HCEC 1CT (cell line): ENCODE measurements around the gene CERS6.
"Not testable (repeated sequence)": the region's sequence is repeated elsewhere in the genome, so short reads cannot be mapped to it uniquely, and the experiment has no call there.

Experiments
- DNase-seq: peaks from one replicate; pipeline ENCODE4 v3.0.0-alpha.2; 2017

The CERS6 gene, protein sequence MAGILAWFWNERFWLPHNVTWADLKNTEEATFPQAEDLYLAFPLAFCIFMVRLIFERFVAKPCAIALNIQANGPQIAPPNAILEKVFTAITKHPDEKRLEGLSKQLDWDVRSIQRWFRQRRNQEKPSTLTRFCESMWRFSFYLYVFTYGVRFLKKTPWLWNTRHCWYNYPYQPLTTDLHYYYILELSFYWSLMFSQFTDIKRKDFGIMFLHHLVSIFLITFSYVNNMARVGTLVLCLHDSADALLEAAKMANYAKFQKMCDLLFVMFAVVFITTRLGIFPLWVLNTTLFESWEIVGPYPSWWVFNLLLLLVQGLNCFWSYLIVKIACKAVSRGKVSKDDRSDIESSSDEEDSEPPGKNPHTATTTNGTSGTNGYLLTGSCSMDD

DNA sequence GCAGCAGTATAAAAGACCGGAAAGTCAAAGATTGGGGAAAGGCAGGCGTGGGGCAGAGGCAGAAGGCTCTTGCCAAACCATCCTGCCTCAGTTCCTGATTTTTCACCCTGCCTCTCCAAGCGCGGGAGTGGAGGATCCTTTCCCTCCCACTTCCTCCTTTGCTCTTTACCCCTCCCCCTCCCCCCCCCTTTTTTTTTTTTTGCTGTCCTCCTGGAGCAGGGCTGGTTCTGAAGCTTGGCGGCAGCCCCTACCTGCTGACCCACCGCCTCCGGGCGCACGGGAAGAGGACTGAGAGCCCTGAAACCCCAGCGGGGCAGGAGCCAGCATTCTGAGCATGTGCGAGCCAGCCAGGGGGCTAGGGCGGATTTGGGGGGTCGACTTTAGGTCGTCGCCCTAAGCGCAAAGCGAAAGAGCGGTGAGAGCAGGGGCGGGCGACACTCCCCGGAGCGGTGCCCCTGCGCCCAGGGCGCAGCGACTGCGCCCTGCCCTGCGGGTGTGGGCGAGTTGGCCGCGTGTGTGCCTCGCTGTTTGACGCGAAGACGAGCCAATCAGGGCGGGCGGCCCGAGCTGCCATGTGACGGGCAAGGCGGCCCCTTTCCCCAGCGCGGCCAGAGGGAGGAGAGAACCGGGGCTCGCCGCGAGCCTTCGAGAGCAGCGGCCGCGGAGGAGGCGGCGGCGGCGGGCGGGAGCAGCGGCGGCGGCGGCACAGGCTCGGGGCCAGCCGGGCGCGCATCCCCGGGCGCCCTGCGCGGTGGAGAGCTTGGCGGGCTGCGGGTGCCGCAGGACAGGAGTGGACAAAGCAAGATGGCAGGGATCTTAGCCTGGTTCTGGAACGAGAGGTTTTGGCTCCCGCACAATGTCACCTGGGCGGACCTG lies at the start of gene CERS6:
Gene CERS6, plus strand, starts transcription at position 628 of the 876 bp plus-strand sequence. Its CDS starts 177 bp downstream, at position 805.
- DNase-seq: peak; percentile 93

DNA sequence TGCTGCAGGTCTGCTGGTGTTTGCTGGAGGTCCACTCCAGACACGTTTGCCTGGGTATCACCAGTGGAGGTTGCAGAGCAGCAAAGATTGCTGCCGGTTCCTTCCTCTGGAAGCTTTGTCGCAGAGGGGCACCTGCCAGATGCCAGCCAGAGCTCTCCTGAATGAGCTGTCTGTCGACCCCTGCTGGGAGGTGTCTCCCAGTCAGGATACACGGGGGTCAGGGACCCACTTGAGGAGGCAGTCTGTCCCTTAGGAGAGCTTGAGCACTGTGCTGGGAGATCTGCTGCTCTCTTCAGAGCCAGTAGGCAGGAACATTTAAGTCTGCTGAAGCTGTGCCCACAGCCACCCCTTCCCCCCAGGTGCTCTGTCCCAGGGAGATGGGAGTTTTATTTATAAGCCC lies 43.8 kb upstream of the CERS6 start:
- DNase-seq: not testable (repeated sequence)

DNA sequence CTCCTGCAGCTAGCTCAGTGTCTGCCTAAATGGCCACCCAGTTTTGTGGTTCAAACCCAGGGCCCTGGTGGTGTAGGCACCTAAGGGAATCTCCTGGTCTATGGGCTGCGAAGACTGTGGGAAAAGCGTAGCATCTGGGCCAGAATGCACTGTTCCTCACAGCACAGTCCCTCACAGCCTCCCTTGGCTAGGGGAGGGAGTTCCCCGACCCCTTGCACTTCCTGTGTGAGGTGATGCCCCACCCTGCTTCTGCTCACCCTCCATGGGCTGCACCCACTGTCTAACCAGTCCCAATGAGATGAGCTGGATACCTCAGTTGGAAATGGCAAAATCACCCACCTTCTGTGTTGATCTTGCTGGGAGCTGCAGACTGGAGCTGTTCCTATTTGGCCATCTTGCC lies 43.0 kb upstream of the CERS6 start:
- not testable (repeated sequence) for DNase-seq

DNA sequence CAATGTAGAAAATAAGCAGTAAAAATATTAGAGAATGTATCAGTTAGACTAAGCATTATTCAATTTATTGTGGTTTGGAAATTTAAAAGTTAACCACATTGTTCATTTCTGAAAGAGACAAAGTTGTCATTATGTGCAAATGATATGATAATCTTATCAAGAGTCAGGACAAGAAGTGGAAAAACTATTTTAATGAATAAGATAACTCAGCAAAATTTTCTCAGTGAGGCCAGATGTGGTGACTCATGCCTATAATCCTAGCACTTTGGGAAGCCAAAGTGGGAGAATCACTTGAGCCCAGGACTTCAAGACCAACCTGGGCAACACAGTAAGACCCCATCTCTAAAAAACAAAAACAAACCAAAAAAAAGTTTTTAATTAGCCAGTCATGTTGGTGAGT lies 39.5 kb upstream of the CERS6 start:
- peak; percentile 11 for DNase-seq

DNA sequence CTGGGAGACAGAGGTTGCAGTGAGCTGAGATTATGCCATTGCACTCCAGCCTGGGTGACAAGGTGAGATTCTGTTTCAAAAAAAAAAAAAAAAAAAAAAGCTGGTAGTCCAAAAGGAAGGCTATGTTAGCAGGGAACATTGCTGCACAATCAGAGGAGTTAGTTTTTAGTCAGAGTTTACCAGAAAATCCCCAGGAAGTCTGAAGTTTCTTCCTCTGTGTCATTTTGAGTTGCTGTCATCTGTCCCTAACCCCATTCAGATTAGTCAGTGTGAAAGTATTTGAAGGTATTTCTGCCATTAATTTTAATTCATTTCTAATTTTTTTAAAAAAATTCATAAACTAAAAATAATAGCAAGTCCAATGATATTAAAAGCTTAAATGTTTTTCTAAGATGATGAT lies 33.5 kb upstream of the CERS6 start:
- DNase-seq: no peak

DNA sequence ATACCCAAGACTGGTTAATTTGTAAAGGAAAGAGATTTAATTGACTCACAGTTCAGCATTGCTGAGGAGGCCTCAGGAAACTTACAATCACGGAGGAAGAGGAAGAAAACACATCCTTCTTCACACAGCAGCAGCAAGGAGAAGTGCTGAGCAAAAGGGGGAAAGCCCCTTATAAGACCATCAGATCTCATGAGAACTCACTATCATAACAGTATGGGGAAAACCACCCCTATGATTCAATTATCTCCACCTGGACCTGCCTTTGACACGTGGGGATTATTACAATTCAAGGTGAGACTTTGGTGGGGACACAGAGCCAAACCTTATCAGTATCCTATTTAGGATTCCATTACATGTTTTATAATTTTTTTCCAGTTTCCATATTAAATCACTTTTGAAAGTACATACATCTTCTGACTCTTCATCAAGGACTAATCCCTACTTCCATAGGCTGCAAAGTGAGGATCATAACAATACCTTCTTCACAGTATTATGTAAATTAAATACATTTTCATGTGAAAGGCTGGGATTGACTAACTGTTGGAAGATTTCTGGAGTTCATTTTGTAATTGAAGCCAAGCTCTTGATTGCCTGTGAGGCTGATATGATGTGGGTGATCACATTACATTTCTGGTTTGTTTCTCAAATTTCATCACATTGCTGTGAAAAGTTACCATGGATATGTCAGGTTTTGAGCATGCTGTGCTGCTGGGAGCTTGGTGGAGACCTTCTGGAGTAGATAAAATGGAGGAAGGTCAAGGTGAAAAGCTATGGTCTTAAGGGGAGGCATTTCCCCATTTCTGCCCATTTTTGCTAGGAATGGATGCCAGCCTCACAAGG lies 31.7 kb upstream of the CERS6 start:
- no peak for DNase-seq

DNA sequence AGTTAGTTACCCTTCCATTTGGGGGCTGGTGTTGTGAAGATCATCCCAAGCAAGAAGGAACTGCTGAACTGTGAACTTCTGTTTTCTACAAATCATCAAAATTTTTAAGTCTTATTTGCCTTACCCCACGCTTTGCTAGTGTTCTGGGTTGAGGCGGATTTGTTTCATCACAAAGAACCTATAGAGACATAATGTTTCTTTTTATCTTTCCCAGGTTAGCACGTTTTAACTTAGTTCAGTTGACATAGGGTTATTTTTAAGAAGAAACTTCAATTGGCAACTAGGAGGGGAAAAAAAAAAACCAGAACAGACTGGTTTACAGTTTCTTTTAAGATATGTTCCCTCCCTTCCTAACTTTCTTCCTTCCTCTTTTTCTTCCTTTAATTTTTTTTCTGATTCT lies 31.1 kb upstream of the CERS6 start:
- no peak for DNase-seq

DNA sequence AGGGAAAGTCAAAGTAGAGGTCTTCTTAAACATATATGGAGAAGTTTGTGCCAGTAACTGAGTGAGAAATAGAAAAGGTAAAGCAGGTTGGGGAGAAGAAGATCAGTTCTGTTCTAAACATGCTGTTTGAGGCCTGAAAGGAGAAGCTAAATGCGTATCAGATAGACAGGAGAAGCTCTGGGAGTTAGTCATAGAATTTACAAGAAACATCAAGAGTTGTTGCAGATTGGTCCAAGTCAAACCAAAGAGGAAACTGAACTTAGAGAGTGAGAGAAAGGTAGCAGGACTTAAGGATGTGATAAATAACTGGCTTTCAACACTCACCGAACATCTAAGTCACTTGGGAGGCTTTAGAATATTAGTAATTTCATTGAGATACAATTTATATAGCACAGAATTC lies 29.2 kb upstream of the CERS6 start:
- DNase-seq: no peak

DNA sequence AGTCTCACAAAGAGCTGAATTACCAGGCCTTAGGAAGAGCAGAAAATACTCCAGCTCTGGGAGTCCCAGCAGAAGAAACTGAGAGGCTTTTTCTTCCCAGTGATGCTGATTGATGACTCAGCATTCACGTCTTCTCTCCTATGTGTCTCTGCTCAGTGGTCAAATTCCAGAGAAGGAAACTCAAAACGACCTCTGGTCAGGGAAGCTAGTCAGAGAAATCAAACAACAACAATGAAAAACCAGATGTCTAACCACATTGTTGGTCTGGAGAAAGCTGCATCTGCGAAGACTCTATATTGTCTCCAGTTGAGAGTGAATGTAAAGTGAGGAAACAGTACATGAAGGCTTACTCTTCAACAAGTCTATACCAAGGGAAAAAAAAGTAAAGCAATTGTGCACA lies 28.6 kb upstream of the CERS6 start:
- DNase-seq: peak; percentile 72

DNA sequence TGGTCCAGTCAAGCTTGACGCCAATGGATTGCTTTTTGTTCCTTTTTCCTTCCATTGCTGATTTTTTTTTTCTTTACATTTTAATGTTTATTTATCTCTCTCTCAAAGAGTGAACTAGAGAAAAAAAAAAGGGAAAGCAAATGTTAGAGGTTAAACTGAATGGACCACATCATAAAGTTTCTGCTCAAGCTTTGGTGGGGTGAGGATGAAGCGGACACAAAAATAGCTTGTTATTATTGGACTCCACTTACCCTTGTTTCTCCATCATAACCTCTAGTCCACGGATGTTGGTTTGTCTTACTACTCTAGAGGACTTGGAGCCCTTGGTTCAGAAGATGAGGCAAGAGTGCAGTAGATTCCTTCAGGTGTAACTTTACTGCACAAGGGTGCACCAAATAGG lies 27.6 kb upstream of the CERS6 start:
- DNase-seq: no peak

DNA sequence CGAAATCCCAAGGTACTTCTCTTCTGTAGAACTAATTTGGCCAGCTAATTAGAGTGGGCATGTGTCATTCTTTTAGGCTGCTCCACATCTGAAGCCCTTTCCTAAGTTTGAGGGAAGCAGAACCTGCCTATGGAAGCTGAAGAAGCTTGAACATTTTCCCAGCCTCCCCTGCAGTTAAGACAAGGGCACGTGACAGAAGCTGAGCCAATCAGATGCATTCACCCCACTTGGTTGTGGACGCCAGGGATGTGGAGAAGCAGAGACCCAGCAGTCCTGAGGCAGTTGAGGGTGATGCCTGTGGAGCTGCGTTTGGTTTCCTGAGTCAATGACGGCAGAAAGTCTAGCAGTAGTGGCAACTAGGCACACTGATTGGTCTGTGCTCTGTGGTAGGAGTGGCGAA lies 26.1 kb upstream of the CERS6 start:
- no peak for DNase-seq

DNA sequence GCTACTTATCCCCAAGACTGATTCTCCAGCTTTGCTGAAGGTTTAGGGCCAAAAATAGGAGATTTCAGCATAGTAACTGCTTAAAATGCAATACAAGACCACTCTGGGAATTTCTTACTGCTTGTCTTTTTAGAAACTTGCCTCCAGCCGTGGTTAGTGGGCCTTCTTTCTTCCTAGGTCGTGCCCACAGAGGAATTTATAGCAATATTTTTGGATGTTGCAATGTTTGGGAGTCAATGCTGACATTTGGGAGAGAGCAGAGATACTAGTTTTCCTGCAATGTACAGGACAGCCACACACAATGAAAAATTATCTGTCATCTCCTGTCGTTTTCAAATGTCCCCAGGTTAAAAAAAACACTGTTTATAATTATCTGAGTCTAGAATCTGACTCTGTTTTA lies 25.6 kb upstream of the CERS6 start:
- DNase-seq: no peak

DNA sequence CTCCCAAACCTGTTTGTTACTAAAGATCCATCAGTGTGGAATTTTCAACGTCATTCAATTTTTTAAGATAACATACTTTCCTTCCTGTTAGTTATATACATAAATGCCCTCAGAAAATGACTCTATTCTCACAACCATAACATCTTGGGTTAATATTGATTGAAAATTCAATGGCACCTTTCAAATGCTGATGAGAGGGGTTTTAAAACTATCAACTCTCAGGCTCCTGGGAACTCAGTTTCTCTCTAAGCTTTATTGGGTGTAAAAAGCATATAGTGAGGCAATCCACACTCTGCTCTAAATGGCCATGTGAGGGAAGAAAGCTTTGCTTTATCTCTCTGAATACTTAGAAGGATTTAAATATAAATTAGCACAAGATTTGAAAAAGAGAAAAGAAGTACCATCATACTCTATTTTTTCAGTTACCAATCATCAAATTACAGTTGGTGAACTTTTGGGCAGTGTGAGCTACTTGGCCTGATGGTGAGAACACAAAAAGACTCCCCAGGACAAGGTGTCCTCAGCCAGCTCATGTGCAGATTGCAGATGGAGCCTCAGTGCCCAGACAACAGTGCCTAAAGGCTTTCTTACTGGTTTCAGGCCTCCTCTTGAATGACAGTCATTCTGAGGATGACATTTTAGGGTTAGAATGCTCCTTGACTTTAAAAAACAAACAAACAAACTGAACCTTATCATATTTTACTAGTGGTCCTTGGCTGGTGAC lies 24.6 kb upstream of the CERS6 start:
- no peak for DNase-seq

DNA sequence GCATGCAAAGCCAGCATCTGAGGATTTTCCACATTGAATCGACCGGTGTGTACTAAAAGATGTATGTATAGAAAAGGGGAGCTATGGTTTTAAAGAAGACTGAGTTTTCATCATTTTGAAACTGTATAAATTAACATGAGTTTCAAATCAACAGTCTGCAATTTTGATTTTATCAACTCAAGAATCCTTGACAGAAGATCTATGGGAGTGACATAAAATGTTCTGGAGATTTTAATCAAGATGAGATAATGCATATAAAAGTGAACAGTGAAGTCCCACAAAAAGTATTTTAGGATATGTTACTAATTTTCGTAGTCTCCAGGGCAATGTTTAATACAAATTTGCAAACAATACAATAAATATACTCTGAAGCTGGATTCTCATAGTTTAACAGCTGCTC lies 24.0 kb upstream of the CERS6 start:
- no peak for DNase-seq

DNA sequence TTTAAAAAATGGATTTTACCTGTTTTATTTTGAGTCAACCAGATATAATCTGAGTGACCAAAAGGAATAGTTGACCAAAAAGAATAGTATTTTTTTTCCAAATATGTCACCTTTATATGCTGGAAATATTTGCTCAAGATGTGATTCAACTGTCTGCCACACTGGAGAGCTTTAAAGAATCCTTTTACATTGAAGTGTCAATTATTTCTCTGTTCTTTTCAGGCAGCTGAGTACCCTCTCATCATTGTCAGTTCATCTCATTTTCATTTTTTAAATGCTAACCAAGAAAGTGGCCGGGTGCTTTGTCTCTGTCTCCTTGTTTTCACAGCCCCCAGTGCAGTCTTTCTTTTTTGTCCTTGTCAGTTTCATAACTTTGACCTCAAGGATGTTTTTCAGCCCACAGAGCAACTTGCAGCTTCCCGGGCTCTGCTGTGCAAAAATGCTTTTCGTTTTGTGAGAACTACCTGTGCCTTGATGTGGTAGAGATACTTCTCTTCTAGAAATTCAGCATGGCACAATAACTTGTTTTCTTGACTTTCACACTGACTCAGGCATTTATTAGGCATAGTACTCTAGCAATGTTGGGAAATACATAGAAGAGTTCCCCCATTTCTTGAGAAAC lies 23.4 kb upstream of the CERS6 start:
- DNase-seq: no peak

DNA sequence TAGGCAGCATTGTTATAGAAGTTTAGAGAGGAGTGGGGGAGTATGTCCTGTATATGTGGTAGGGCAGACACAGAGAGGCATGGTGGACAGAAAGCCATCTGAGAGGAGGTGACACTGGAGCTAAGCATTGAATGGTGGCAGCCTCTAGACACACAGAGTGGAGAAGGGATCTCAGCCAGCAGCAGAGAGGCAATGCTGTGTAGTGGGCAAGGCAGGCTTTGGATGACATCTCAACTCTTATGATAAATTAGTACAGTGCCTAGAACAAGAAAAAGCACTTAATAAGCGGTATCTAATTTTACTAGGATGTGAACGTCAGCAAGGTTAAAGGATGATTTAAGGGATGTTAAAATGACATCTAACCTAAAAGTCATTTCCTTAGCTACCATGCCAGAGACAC lies 22.5 kb upstream of the CERS6 start:
- DNase-seq: no peak

DNA sequence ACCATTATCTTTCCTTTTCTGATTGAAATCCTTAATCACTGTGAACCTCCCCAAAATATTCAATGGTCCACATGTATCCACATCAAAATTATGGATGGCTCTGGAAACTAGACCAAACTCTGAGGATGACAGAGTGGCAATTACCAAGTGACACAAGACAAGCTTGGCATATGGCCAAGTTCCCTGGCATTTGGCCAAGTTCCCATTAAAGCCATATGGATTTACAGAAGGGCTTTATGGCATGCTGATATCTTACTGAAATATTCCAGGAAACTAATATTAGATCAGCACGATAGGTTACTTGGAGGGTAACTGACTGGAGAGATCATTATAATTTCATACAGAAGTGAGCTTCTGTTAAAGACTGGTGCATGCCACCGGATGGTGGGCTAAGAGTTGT lies 21.9 kb upstream of the CERS6 start:
- DNase-seq: no peak

DNA sequence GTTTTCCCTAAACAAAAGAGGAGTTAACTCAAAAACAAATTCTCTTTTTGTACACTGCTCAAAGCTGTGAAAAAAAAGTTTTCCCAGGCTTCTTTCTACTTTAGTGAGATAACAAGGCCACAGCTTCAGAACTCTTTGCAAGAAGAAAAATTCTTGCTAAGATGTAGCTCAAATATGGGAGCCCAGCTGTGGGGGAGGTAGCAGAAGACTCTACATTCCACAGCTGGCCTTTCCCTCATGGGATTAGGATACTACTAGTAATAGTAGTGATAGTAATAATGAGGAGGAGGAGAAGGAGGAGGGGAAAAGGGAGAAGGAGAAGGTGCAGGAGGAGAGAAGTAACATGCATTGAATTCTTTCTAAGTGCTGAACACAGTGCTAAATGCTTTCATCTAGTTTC lies 19.2 kb upstream of the CERS6 start:
- DNase-seq: no peak

DNA sequence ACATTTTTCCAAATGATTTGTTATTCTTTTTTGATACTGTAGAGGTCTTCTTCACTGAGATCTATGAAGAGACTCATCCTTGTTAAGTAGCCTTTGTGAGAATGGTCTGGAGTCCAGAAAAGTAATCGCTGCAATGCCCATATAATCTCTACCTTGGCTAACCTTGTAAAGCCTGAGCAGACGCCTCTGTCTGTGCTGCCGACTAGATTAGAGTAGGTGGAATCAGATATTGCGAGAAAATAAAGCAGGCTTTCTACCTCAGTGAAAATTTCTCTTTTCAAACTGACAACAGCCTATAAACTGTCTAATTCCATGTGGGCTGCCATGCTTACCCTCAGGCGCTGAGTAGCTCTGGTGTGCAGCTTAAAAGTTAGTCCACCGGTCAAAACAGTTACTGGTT lies 17.5 kb upstream of the CERS6 start:
- DNase-seq: no peak

DNA sequence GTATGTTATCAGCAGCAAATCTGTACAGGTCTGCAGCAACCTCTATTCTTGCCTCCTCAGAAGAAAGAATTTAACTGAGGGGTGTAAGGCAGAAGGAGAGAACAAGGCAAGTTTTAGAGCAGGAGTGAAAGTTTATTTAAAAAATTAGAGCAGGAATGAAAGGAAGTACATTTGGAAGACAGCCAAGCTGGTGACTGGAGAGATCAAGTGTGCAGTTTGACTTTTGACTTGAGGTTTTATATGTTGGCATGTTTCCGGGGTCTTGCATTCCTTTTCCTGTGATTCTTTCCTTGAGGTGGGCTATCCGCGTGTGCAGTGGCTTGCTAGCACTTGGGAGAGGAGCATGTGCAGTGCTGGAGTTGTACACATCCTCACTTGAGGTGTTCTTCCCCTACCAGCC lies 16.5 kb upstream of the CERS6 start:
- peak; percentile 25 for DNase-seq

DNA sequence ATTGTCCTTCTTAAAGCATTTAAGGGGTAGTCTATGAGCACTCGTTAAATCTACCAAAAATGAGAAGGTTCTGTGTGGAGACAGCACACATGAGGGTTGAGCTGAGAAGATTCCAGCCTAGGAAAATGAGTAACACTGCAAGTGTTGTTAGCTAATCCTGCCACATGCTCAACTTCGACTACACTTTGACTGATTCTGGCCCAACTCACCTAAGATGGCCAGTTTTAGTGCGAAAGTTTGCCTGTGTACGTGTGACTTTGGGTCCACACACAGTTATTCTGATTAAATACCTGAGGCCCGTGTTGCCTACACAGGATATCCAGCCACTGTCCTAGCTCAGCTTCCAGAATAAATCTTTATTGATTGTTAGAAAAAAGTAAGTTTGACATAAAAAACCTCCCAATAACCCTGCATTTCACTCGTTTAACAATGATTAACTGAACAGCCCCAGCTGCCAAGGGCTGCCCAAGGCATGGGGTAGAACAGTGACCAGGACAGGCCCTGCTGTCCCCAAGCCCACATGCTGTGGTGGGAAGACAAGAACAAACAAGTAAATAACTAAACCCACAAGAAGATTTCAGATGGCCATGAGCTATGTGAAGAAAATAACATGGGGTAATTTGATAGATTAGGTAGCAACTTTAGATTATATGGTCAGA lies 14.7 kb upstream of the CERS6 start:
- DNase-seq: no peak

DNA sequence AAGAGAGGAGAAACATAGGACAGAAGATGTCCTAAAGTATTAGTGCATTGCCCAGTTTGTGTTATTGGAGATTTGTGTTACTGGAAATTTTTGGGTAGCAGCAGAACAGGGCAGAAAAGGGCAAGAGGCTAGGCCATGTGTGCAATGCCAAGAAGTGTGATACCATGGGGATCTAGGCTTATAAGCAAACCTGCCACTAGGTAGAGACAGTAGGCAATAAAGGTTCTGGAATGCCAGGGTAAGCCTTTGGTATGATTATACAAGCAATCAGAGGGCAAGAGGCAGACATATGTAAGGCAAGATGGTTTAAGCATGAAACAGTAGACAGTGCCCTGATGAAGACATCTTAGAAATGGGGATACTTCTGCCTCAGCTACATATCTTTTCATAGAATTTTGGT lies 12.3 kb upstream of the CERS6 start:
- no peak for DNase-seq
